Activated effector memory CD4-positive, alpha-beta T cell treated with anti-CD3 and anti-CD28 coated beads, Interleukin-2, amount 50 U/mL, for 16 hours (primary cell): ENCODE measurements around the gene MMP12.

Experiments
- DNase-seq: peaks from one replicate; pipeline ENCODE4 v3.0.0-alpha.2; 2020

Gene MMP12

DNA sequence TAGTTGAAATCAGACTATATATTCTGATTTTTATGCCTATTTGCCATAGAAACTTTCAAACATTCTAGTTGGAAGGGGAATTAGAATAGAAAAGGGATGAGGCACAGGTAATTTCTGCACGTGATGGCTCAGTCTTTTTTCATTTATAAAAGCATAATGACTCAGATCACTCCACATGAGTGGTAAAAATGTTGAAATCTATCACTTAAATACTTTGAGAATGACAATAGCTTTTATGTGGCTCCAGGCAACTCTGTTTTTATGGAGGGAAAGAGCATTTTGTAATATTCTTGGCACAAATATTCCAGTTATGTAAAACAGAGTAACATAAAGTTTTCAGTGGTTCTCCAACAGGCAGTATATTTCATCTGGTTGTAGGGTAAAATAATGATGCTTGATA, 25.5 kb downstream of the MMP12 start:
- no peak for DNase-seq

DNA sequence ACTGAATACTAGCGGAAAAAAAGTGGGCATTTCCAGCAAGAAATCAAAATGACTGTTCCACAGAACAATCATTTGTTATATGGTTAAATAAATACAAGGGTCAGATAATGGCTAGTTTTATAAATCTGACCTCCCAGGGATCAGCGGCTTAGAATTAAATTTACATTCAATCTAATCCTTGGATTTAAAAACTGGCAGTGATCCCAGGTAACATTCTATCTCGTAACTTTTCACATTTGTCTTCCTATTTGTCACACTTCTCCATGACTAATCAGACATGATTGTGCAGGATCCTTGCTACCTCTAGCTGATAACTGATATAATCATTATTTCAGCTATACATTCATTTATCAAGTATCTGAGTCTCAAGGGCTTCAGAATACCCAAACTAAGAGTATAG, 28.5 kb downstream of the MMP12 start:
- DNase-seq, result no peak

DNA sequence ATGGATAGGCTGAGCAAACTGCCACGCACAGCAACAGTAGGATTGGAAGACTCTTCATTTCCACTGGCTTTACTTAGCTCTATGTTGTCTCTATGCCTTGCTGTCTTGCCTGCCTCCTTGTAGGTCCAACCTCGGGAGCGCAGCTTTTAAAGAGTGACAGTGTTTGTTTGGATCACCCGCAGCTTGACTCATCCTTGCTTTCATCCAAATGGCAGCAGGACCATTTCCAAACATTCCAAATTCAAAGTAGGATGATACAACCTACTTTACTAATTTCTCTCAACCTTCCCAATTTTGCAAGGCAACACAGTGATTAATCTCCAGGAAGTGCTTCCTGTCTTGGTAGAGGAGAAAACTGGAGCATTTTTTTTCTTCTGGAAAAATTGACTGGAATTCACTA, 31.3 kb downstream of the MMP12 start, which contains the start of gene MMP3:
MMP3 (minus strand) TSS at position 121 of the 400 bp plus-strand sequence; CDS start at position 58, 63 bp downstream.
- DNase-seq, result no peak

DNA sequence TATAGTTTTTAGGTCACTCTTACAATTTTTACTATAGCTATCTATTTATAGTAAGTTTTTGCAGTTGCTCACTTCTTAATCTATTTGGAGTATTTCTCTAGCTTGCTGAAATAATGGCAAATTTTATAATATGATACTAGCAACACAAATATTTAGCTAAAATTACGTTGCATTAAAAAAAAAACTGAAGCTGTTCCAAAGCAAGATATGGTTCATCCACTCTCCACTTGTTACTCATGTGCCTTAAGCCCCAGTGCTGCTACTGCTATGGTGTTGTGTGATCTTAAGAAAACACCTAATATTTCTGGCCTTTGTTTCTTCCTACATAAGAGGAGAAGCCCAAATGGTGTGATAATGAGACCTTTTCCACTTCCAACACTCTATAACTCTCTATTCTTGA, 31.9 kb downstream of the MMP12 start:
- DNase-seq, result no peak

DNA sequence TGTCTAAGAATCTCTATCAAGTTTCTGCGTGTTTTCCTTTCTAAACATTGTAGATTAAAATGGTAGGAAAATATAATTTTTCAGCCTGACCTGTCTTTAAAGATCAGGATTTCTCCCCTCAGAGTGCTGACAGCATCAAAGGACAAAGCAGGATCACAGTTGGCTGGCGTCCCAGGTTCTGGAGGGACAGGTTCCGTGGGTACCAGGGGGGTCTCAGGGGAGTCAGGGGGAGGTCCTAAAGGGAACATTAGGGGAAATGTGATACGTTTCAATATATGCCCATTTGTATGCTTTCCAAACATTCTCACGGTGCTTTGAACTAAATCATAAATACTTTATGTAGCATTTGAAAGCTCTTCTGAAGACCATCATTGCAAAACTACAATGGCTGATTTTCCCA, 34.8 kb downstream of the MMP12 start:
- DNase-seq, result no peak

DNA sequence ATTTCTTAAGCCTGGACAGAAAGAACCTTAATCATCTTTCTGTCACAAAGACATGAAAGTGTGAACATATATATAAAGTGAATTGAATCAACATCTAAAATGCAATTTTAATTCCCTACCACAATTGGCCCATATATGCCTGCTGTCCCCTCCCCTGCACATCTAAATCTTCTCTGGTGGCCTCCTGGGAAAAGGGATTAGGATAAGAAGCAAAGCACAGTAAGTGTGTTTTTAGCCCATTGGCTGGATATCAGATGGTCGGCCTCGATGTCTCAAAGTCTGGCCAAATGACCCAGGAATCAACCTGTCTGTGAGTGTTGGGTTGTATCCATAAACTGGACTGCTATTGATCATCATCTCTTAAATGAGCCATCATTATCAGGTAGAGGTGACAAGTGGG, 37.1 kb downstream of the MMP12 start:
- no peak for DNase-seq

DNA sequence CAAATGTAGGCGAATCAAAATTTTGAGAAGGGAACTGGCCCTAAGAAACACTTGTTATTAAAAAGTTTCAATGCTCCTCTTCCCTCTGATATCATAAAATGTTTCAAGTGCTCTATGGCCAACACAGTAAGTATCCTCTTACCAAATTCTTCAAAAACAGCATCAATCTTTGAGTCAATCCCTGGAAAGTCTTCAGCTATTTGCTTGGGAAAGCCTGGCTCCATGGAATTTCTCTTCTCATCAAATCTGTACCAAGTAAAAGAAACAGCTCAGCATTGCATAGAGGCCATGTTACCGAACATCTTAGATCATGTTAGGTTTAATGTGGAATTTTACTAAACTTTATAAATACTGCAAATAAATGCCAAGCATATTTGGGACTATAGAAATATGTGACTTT, 37.6 kb downstream of the MMP12 start:
- DNase-seq, result no peak

DNA sequence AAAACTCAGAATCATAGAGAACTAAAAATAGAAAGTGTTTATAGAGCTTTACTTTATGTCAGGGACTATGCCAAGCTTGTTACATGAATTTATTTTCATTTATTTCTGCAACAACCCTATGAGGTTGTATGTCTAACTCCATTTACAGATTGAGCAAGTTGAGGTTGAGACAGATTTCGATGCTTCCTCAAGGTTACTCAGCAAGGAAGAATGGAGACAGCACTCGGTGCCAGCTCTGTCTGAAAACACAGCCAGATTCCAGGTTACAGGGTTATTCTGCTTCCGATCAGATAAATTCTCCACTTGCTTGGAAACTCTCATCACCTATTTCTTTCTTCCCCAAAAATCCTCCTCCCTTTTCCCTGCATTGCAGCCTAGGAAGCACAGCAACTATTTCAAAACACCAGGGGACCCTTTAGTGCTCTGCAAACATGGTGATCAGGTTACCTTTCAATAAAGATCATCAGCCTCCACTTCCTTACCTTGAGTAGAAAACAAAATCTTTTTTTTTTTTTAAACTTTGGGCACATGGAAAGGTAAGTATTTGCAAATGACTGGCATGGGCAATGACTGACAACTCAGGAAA, 38.4 kb downstream of the MMP12 start:
- DNase-seq, result no peak

DNA sequence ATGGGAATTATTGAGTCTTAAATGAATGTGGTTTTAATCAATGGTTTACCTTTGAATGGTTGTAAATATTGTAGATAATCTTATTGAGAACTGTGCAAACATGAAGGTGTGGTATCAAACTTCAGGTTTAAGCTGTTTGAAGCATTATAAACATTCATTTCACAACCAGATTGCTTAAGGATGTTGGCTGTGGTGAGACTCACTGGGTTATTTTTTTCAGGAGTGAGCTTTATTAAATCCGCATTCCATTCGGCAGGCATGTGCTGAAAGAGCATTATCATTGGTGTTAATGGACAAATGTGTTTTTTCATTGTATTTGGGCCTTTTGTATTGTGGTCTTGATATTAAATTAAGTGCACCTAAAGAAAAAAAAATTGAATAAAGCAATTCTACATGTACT, 41.1 kb downstream of the MMP12 start:
- DNase-seq, result no peak

DNA sequence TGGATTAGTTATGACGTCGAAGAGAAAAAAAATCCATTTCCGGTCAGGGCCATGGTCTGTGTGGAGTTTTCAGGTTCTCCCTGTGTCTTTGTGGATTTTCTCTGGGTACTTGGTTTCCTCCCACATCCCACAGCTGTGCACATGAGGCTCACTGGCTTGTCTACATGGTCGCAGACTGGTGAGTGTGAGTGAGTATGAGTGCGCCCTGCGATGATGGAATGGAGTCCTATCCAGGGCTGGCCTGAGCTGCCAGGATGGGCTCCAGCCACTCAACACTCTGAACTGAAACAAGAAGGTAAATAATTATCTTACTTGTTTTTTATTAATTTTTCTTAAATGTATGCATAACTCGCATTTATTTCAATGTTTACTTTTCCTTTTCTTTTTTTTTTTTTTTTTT, 42.2 kb downstream of the MMP12 start:
- no peak for DNase-seq

DNA sequence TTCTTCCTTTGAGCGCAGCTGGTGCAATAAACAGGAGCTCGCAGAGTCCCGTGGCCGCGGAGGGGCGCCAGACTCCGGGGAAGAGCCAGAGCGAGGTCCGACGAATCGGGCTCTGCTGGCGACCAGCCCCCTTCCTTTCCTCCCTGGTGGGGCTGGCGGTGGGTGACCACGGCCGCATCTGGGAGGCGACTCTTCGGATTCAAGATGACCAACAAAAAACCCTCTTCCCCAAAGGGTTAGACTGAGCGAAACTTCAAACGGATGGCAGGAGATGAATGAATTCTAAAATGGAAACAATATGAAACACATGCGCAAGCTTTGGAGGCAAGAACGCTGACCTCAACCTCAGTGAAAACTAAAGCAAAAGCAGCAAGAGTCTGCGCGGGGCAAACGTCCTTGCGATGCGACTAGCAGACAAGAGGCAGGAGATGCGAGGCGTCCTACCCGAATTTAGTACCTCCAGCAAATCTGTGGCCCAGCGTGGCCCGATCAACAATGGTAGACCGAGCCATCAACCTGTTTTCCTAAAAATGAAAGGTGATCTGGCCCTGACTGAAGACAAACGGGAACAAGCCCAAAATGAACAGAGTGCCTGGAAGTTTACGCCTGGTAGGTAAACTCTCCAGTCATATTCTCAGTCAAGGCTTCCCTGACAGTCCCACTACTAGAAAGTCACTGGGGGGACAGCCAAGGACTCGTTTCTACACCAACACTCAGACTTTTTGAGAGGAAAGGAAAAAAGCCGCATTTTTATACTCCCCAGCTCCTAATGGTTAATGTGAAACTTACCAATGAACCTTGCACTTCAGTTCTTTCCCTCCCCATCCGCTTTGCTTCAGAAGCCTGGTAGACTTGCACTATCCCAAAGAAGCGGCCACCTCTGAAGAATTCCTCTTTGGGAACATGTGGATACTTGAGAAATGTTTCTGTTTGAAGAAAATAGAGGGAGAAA, 43.0 kb downstream of the MMP12 start:
- DNase-seq, result no peak

DNA sequence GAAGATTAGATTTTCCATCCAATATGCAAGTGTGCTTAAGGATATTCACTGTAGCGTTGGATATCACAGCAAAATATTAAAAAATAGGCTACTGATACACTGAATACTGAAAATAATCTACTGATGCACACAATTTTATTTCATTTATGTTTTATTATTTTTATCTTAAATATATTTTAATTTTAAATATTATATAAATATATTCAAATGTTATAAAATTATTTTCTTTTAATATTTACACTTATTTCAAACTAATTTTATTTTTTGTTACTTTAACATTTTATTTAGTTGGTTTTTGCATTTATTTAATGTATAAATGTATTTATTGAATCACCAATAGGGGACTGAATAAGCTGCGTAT, 43.7 kb downstream of the MMP12 start:
- DNase-seq, result no peak

DNA sequence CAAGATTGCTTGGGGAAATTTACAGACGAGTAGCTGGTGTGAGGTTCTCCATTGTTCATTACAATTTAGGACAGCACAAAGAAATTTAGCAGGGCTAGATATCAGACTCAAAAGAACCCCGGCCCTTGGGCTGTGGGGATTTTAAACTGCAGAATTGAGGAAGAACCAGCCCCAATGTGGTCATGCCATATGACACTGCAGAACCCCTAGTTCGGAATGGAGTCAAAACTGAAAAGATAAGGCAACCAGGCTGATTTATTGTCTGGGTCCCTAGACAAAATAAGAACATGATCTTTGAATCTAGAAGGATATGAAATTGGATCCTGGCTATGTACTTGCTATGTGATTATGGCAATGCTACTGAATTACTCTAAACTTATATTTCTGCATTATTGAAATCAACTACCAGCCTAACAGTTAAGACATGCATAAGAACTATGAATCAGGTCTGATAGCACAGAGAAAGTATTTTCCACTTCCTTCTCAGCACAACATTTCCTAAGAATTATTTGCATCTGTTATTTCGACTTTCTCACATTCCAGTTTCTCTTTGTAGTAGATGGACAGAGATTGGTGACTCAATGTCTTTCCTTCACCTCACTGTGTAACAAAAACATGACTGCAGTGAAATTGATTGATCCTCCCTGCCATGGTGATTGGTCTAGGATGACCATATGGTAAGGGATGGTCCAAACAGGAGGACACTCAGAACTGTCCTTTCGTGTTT, 44.6 kb downstream of the MMP12 start:
- no peak for DNase-seq

DNA sequence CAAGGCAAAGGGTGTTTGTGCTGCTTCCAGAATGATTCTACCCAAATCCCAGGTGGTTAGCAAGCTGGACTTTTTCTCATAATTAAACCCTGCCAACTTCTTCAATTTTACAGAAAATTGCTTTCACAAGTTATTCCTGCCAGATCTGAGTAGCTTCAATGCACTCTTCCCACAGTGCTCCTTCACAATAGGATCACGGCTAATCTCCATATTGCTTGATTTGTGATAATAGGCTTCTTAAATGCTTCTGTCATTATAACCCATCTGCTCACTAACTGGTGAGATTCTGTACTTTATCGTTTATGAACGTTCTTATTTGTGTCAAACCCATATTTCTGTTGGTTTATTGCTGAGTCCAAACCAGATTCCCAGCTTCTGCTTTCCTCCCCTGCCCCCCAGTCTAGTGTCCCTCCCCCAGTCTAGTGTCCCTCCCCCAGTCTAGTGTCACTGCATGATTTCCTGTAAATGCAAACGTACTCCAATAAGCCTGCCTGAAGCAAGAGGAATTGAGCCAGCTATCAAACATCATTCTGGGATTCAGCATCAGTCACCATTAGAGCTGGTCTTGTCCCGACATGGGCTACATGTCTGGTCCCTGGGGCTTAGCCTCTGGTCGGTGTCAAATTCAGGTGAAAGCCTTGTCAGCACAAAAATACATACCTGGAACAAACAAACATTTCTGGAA, 45.3 kb downstream of the MMP12 start:
- DNase-seq, result no peak

DNA sequence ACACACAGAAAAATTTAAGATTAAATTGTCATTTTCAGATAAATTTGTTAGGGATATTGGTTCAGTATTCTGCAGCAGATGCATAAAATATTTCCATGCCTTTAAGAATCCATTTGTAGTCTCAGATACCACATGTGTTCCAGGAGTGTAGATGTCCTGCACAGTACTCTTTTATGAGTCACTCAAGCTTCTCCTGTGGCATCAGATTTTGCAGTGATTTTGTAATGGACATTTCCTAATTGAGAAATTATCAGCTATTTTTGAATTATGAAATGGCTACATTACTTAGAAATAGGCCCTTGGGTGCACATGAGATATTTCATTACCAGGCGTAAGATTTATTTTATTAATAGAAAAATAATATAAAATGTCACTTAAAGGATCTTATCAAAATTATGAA, 50.2 kb downstream of the MMP12 start:
- DNase-seq, result no peak

DNA sequence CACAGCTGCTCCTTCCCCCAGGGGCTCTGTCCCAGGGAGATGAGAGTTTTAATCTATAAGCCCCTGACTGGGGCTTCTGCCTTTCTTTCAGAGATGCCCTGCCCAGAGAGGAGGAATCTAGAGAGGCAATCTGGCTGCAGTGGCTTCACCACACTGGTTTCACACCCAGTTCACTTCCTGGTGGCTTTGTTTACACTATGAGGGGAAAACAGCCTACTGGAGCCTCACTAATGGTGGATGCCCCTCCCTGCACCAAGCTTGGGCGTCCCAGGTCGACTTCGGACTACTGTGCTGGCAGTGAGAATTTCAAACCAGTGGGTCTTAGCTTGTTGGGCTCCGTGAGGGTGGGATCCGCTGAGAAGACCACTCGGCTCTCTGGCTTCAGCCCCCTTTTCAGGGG, 55.3 kb downstream of the MMP12 start:
- no peak for DNase-seq

DNA sequence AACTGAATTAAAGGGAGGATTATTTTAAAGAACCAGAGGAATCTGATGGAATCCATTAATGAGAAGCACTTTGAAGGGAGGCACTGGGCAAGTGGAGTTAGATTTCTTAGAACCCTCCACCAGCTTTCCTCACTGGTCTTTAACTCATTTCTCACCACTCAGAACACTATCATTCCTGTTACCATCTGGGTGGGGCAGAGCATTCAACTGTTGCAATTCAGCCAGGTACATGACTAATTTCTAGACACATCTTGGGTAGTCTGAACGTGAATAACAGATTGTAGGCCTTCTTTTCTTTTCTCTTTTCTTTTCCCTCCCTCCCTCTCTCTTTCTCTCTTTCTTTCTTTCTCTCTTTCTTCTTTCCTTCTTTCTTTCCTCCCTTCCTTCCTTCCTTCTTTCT, 61.3 kb downstream of the MMP12 start:
- no peak for DNase-seq
